Psoas muscle (tissue), 8 donors: ENCODE measurements around the gene COL23A1. TPM values are rescaled to one million over a fixed set of nuclear protein-coding genes. Genes with fewer than 3 reads are reported as not detected.
"Not testable (repeated sequence)": the region's sequence is repeated elsewhere in the genome, so short reads cannot be mapped to it uniquely, and the experiment has no call there.

Source experiments
- ATAC-seq, 4 donors: fragments of 200-7000 bp; cut with Tn5 transposase; one replicate each; pipeline ENCODE4 v1.9.1; 2020; ENCODE audit warnings: moderate library complexity in 3 of 4, mild to moderate bottlenecking in 2 of 4
- DNase-seq, 2 donors: peaks; one replicate each; pipeline ENCODE4 v3.0.0-alpha.2; 2020
- H3K27ac ChIP-seq: fragments of 200-600 bp; one replicate; pipeline ENCODE4 v1.8.0; 2022
- H3K27me3 ChIP-seq, 3 donors: fragments of 200-600 bp in 1 of 3; one replicate each; pipeline versions ENCODE4 v1.6.1 to v1.8.0; 2013 to 2022; ENCODE audit warnings: low read length in 2 of 3, mild to moderate bottlenecking in 2 of 3, moderate library complexity in 1 of 3; ENCODE audit not compliant: insufficient read depth in 3 of 3
- H3K36me3 ChIP-seq, 2 donors: fragments of 200-600 bp in 1 of 2; one replicate each; pipeline versions ENCODE4 v1.6.1 to v1.8.0; 2013 to 2022; ENCODE audit warnings: low read depth in 1 of 2, mild to moderate bottlenecking in 1 of 2, moderate library complexity in 1 of 2; ENCODE audit not compliant: insufficient read depth in 1 of 2
- H3K4me1 ChIP-seq: fragments of 200-600 bp; one replicate; pipeline ENCODE4 v1.8.0; 2022
- H3K4me3 ChIP-seq: fragments of 200-600 bp; one replicate; pipeline ENCODE4 v1.8.0; 2022; ENCODE audit warnings: mild to moderate bottlenecking
- H3K9me3 ChIP-seq: fragments of 200-600 bp; one replicate; pipeline ENCODE4 v1.8.0; 2022
- WGBS, 3 donors: extraction: QIAGEN DNeasy Blood & Tissue Kit; methylation state at CpG; one replicate each; pipeline versions ENCODE4 v1.1.6 to v1.1.7; 2013; 5-methylcytosine and 5-hydroxymethylcytosine counted together
- intact Hi-C, 2 donors: fragments of 100-400 bp; cut with DNase I; formaldehyde crosslinking; loops; one replicate each; pipeline versions ENCODE4 v1.11.0 to v1.14.2; 2022
- polyA plus RNA-seq, 3 donors: library from polyadenylated mRNA; stranded (reverse); fragments of 200-250 nt; gene quantifications; one replicate each; pipeline ENCODE4 v1.2.3, GENCODE V29; 2013
- total RNA-seq, 4 donors: library from RNA; stranded (reverse); fragmentation: NEBNext Ultra II Directional in 2 of 4; extraction: Animal tissue kit (Norgen Biotek cat#: 25700) in 2 of 4; gene quantifications; one replicate each; pipeline versions ENCODE4 v1.2.1 to v1.2.4, GENCODE V29; 2021 to 2023
- TF ChIP-seq, protein P1 (sequence below): fragments of 200-600 bp; IDR thresholded peaks from one replicate; pipeline ENCODE4 v1.8.0; 2022; ENCODE audit warnings: antibody characterized with exemption
- donor health status: healthy with polysubstance abuse.
- donor health status: DM: no; HTN: no; CAD: no; lungs with moderate emphysema.
- donor health status: Bipolar disorder and iron deficiency.
- donor health status: healthy.
- donor health status: DM: yes; HTN: yes; CAD: no.
- donor health status: DM: no; HTN: no; CAD: no.
- donor health status: DM: no; HTN: no; CAD: no.
- donor health status: DM: yes; HTN: yes; CAD: no.

Gene COL23A1
- total and polyA plus RNA-seq, 7 donors, result 0.66 to 3.0 (median 1.2) TPM

GRCh38 chr5:178229861-178230260 lies 360.3 kb downstream of the COL23A1 start:
- ATAC-seq, result no peak
- Histone ChIP-seq H3K36me3 (peaks cover 3 to 55% of the 10 kb centered on the region in 2 donors), H3K4me1 (peaks cover 39% of the 10 kb centered on the region), H3K27me3 (no peaks in the 10 kb centered on the region), H3K9me3 (no peaks in the 10 kb centered on the region), H3K27ac (peak overlapping the region; percentile 99), H3K4me3 (peak overlapping the region; percentile 94)
- intact Hi-C loops, result loop anchor here in 1 of 2 donors (5.0 kb wide), 1 partner anchor 362 kb away; the partner anchor contains the start of gene COL23A1
- DNase-seq, result peak in 1 of 2 donors; percentile 34
- TF ChIP-seq, protein P1, sequence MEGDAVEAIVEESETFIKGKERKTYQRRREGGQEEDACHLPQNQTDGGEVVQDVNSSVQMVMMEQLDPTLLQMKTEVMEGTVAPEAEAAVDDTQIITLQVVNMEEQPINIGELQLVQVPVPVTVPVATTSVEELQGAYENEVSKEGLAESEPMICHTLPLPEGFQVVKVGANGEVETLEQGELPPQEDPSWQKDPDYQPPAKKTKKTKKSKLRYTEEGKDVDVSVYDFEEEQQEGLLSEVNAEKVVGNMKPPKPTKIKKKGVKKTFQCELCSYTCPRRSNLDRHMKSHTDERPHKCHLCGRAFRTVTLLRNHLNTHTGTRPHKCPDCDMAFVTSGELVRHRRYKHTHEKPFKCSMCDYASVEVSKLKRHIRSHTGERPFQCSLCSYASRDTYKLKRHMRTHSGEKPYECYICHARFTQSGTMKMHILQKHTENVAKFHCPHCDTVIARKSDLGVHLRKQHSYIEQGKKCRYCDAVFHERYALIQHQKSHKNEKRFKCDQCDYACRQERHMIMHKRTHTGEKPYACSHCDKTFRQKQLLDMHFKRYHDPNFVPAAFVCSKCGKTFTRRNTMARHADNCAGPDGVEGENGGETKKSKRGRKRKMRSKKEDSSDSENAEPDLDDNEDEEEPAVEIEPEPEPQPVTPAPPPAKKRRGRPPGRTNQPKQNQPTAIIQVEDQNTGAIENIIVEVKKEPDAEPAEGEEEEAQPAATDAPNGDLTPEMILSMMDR, result no peak
- WGBS, 3 donors, result 87 to 90% (median 88%) methylated on average over 10 of the region's 10 CpGs

DNA sequence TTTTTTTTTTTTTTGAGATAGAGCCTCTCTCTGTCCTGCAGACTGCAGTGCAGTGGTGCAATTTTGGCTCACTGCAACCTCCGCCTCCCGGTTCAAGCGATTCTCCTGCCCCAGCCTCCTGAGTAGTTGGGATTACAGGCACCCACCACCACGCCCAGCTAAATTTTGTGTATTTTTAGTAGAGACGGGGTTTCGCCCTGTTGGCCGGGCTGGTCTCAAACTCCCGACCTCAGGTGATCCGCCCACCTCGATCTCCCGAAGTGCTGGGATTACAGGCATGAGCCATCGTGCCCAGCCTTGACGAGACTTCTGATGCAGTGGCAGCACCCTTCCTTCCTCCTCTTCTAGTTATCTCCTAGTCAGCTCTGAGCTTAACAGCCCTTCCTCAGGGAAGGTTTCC lies 361.1 kb downstream of the COL23A1 start:
- H3K4me3 ChIP-seq, ATAC-seq, H3K9me3 ChIP-seq, intact Hi-C loops, H3K27ac ChIP-seq, H3K27me3 ChIP-seq: not testable (repeated sequence)
- 94 to 95% (median 94%) methylated on average over 13 of the region's 13 CpGs for WGBS, 3 donors
- peak in 1 of 2 donors; percentile 42 for DNase-seq
- Histone ChIP-seq H3K36me3 (peaks cover 9 to 62% of the 10 kb centered on the region in 2 donors), H3K4me1 (peaks cover 39% of the 10 kb centered on the region)

DNA sequence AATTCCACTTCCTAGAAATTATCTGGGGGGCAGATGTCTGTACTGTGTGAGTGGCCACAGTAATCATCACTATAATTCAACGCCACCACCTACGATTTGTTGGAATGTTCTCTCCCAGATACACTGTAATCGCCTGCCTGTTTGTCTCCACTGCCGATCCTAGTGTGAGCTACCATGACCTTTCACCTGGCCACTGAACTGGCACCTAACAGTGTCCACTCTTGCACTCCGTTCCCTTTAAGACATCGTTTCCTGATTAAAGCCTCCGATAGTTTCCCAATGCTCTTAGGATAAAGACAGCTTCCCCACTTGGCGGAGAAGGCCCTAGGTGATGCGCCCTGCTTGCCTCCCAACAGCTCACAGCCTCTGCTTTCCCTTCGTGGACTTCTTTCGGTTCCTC lies 361.6 kb downstream of the COL23A1 start:
- Histone ChIP-seq H3K36me3 (peaks cover 11 to 67% of the 10 kb centered on the region in 2 donors), H3K9me3 (no peaks in the 10 kb centered on the region), H3K27ac (peak overlapping the region; percentile 46), H3K27me3 (no peaks in the 10 kb centered on the region), H3K4me1 (peaks cover 39% of the 10 kb centered on the region), H3K4me3 (no peak overlapping the region)
- TF ChIP-seq, protein P1, result no peak
- intact Hi-C loops, result no loop called here
- ATAC-seq (no peak), DNase-seq (peak in 1 of 2 donors; percentile 14)
- WGBS, 3 donors, result 91 to 94% (median 94%) methylated on average over 11 of the region's 11 CpGs

GRCh38 chr5:178227929-178228328 lies 362.3 kb downstream of the COL23A1 start:
- Histone ChIP-seq H3K36me3 (peaks cover 11 to 73% of the 10 kb centered on the region in 2 donors), H3K27ac (peak overlapping the region; percentile 46), H3K9me3 (no peaks in the 10 kb centered on the region), H3K4me1 (peaks cover 35% of the 10 kb centered on the region), H3K27me3 (no peaks in the 10 kb centered on the region), H3K4me3 (no peak overlapping the region)
- intact Hi-C loops, result no loop called here
- peak in 3 of 4 donors; percentile 4 to 34 (median 26) for ATAC-seq
- peak in 1 of 2 donors; percentile 26 for DNase-seq
- TF ChIP-seq, protein P1, result no peak
- 77 to 82% (median 80%) methylated on average over 3 of the region's 3 CpGs for WGBS, 3 donors

- Histone ChIP-seq H3K36me3 (peaks cover 11 to 80% of the 10 kb centered on the region in 2 donors), H3K4me3 (no peak overlapping the region), H3K9me3 (no peaks in the 10 kb centered on the region), H3K27ac (peak overlapping the region; percentile 39), H3K4me1 (peaks cover 32% of the 10 kb centered on the region), H3K27me3 (no peaks in the 10 kb centered on the region)
- intact Hi-C loops, result no loop called here
- DNase-seq (peak; percentile 1 to 19), ATAC-seq (no peak)
- TF ChIP-seq, protein P1, result no peak
- WGBS, 3 donors, result 94 to 100% (median 94%) methylated on average over 4 of the region's 4 CpGs
These were observed 363.0 kb downstream of the COL23A1 start for GRCh38 chr5:178227138-178227659.
